ENCODE measurements around the gene CHD9.
"Not testable (repeated sequence)": the region's sequence is repeated elsewhere in the genome, so short reads cannot be mapped to it uniquely, and the experiment has no call there.

CHD9 gene

GRCh38 chr16:53045341-53046220 lies 9.2 kb upstream of the CHD9 start:
- DNase-seq (ENCODE audit: low read depth in 3 of 3, low spot score in 1 of 3) = no peak

- not testable (repeated sequence) for DNase-seq (ENCODE audit: low read depth in 3 of 3, low spot score in 1 of 3)
Observed at GRCh38 chr16:53047515-53047914, 7.3 kb upstream of the CHD9 start.

DNA sequence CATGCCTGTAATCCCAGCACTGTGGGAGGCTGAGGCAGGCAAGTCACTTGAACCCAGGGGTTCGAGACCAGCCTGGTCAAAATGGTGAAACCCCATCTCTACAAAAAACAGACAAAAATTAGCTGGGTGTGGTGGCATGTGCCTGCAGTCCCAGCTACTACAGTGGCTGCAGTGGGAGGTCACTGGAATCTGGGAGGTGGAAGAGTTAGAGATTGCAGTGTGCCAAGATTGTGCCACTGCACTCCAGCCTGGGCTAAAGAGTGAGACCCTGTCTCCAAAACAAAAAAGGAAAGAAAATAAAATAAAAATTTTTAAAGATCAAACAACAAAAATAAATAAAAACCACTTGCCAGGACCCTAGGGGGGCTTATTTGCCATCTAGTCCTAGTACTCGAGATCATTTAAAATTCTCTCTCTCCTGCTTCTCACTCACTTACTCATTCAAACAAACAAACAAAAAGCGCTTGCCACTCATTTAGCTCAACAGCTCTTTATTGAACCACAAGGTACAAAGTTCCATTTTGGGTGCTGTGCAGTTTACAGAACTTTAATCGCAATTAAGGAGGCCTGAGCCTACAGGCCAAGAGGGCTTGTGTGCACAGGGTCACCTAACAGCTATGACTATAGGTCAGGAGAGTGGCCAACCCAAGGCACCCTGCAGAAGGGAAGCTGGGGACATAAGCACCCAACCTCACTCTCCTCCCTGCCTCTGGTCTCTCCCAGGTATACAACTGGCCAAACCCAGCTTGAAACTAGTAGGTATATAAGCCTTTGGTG lies 6.5 kb upstream of the CHD9 start:
- no peak for DNase-seq (ENCODE audit: low read depth in 3 of 3, low spot score in 1 of 3)

- DNase-seq (ENCODE audit: low read depth in 3 of 3, low spot score in 1 of 3) = not testable (repeated sequence)
Observed at GRCh38 chr16:53051255-53051654, 3.5 kb upstream of the CHD9 start.

- DNase-seq (ENCODE audit: low read depth in 3 of 3, low spot score in 1 of 3) = no peak
Observed at GRCh38 chr16:53052519-53053501, 2.0 kb upstream of the CHD9 start, which contains the start of gene CHD9NB. CHD9NB (minus strand) TSS chr16:53052897; CDS start chr16:53044158, 8,739 bp downstream.

DNA sequence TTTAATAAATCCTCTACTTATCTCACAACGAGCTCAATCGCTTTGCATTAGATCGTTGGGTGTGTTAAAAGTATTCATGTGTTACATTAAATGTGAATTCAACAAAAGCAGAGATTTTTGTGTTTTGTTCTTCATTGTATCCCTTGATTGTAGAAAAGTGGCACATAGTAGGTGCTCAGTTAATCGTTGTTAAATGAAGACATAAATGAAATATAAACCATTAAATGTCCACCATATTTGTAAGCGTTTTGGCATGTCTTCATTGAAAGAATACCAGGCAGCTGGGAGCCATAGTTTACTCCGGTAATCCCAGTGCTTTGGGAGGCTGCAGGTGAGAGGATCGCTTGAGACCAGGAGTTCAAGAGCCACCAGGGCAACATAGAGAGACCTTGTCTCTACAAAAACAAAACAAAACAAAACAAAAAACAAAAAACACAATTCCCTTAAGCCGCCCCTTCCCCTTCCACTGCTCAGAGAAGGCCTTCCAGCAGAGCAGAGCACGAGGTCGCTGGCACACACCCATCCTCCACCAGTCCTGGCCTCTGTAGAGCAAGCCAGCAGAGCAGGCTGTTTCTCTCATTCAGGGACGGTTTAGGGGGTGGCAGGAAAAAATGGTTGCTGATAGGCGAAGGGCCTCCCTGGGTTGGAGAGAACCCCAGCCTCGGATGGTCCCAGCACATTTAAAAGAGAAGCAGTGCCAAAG lies 673 bp upstream of the CHD9 start:
- DNase-seq (ENCODE audit: low read depth in 3 of 3, low spot score in 1 of 3) = no peak

DNA sequence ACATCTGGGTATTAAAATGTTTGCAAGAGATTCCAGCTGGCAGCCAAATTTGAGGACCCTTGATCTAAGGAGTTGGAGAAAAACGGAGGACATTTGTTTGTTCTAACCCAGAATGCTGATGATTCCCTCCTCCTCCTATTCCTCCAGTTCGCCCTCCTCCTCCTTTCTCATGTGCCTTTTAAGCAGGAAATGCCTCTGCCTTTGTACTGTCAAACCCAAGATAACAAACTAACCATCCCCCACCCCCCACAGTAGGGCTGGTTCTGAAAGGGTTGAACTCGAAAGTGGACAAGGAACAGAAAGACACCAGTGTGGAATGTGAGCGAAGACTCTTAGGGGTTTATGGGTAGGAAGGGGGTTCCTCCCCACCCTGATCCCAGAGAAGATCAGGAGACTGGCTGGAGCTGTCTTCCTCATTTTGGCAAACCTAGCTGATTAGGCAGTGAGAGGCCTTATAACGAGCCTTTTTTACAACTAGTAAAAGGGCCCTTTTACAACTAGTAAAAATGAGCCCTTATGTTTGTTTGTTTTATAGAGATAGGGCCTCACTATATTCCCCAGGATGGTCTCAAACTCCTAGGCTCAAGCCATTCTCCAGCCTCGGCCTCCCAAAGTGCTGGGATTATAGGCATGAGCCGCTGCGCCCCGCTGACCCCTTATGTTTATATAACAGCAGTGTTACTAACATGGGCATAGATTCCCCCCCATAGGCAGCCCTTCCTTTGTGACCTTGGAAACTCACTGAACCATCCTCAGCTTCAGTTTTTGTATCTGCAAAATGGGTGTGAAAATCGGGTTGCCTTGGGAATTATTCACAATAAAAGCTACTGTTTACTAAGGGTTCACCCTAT lies 975 bp downstream of the CHD9 start:
- DNase-seq (ENCODE audit: low read depth in 3 of 3, low spot score in 1 of 3) = no peak

- DNase-seq (ENCODE audit: low read depth in 3 of 3, low spot score in 1 of 3) = no peak
Observed at GRCh38 chr16:53056392-53056881, 1.6 kb downstream of the CHD9 start.

- no peak for DNase-seq (ENCODE audit: low read depth in 3 of 3, low spot score in 1 of 3)
Observed at GRCh38 chr16:53057658-53058057, 2.9 kb downstream of the CHD9 start.

DNA sequence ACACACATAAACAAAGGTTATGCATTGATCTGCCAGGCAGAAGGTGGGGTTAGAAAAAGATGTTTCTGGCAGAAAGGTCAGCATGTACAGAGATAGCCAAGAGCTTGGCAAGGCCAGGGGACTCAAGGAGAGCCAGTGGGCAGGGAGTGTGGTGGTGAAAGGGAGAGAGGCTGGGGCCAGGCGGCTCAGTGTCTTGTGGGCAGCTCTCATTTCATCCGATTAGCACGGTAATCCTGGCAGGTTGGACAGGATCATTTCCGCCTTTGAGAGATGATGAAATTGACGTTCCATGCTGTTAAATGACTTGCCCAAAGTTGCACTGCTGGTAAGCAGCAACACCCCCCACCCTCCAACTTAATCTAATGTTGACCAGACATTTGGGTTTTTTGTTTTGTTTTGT lies 3.6 kb downstream of the CHD9 start:
- DNase-seq (ENCODE audit: low read depth in 3 of 3, low spot score in 1 of 3) = no peak

DNA sequence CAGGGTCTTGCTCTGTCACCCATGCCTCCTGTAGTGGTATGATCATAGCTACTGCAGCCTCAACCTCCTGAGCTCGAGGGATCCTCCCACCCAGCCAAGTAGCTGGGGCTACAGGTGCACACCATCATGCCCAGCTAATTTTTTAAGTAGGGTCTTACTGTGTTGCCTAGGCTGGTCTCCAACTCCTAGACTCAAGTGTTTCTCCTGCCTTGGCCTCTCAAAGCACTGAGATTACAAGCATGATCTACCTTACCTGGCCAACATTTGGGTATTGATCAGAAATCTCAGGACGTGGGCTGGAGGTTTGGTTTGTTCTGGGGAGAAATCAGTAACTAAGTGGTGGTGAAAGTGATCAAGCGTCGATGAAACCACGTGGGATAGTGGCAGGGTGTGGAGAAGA lies 4.1 kb downstream of the CHD9 start:
- DNase-seq (ENCODE audit: low read depth in 3 of 3, low spot score in 1 of 3) = no peak

- no peak for DNase-seq (ENCODE audit: low read depth in 3 of 3, low spot score in 1 of 3)
Observed at GRCh38 chr16:53059672-53060071, 4.9 kb downstream of the CHD9 start.

- DNase-seq (ENCODE audit: low read depth in 3 of 3, low spot score in 1 of 3) = no peak
Observed at GRCh38 chr16:53061256-53061655, 6.5 kb downstream of the CHD9 start.

- no peak for DNase-seq (ENCODE audit: low read depth in 3 of 3, low spot score in 1 of 3)
Observed at GRCh38 chr16:53061701-53062159, 6.9 kb downstream of the CHD9 start.

DNA sequence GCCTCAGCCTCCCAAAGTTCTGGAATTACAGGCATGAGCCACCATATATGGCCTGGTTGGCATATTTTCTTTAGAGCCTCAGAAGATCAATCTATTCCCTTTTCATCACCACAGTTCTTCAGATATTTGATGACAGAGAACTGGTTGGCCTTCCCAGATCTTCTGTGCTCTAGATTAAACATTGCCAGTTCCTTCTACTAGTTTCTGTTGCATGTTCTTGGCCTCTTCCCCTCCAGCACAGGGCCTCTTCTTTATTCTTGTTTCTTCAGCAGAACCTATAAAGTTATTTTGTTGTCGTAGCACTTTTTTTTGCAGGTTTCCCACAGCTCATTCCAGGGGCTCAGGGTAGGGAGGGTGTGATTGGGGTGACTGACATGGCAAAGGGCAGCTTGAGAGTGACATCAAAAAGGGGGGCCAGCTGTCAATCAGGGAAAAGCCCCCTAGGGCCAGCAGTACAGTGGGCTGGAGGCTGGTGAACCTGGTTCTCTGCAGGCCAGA lies 9.3 kb downstream of the CHD9 start:
- no peak for DNase-seq (ENCODE audit: low read depth in 3 of 3, low spot score in 1 of 3)

DNA sequence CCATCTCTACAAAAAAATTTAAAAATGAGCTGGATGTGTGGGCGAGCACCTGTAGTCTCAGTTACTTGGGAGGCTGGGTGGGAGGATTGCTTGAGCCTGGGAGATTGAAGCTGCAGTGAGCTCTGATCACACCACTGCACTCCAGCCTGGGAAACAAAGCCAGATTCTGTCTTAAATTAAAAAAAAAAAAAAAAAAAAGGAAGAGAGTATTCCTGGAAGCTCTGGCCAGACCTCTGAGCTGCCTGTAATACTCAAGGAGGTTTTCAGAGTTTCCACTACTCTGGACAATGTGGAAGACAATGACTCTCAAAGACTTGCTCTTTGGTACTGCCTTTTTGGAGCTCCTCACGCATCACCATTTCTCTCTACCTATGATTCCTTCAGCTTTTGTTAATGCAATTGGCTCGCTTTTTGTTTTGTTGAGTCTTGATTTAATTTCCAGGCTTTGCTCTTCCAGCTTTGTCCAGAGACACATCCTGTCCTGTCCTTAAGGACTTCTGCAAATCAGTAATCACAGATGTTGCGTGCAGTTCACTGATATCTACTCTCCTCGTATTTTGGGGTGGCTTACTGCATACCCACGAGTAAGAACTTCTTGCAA lies 10.8 kb downstream of the CHD9 start:
- DNase-seq (ENCODE audit: low read depth in 3 of 3, low spot score in 1 of 3) = no peak

- DNase-seq (ENCODE audit: low read depth in 3 of 3, low spot score in 1 of 3) = no peak
Observed at GRCh38 chr16:53067675-53068074, 12.9 kb downstream of the CHD9 start.

DNA sequence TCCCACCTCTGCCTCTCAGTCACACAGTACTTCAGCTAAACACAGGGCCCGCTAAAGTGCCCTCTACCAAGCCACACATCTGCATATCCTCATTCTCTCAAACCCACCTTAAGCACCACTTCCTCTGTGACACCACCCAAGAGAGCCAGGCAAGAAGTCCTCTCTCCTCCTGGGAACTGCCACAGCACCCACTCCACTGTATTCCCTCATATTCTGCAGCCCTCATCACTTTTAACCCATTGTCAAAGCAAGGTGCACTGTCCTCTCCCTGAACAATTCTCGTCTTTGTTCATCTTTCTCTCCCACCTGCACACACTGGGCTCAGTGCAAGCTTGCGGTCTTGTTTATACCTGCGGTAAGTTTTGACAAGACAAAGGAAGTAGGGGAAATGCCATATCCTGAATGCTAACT lies 13.6 kb downstream of the CHD9 start:
- DNase-seq (ENCODE audit: low read depth in 3 of 3, low spot score in 1 of 3) = no peak

GRCh38 chr16:53069772-53070171 lies 15.0 kb downstream of the CHD9 start:
- DNase-seq (ENCODE audit: low read depth in 3 of 3, low spot score in 1 of 3) = no peak
